Natural killer cell (primary cell): Measurements from ENCODE around the gene EPB41L5. TPM values are rescaled to one million over a fixed set of nuclear protein-coding genes. Genes with fewer than 3 reads are reported as not detected.

Experiments
- ATAC-seq, 3 donors: fragments of 150-1000 bp in 2 of 3; fragments of 200-7000 bp in 1 of 3; cut with Tn5 transposase; 1 replicate in 1 of 3; 2 replicates in 2 of 3; pipeline ENCODE4 v1.10.0; 2021; ENCODE audit warnings: mild to moderate bottlenecking in 2 of 3, moderate library complexity in 2 of 3
- DNase-seq, 2 donors: peaks; one replicate each; pipeline versions ENCODE4 v3.0.0 to v3.0.0-alpha.2; 2013 to 2021; ENCODE audit warnings: mixed read lengths in 1 of 2
- H3K27ac ChIP-seq: one replicate; pipeline ENCODE4 v1.5.1; 2013; ENCODE audit warnings: mild to moderate bottlenecking, low read length
- H3K27me3 ChIP-seq: one replicate; pipeline ENCODE4 v1.6.1; 2013; ENCODE audit warnings: low read length; ENCODE audit not compliant: control insufficient read depth, insufficient read depth
- H3K36me3 ChIP-seq: one replicate; pipeline ENCODE4 v1.6.1; 2013; ENCODE audit warnings: low read length; ENCODE audit not compliant: control insufficient read depth, insufficient read depth
- H3K4me1 ChIP-seq: one replicate; pipeline ENCODE4 v1.6.1; 2013; ENCODE audit warnings: low read length; ENCODE audit not compliant: control insufficient read depth, insufficient read depth
- H3K4me3 ChIP-seq: one replicate; pipeline ENCODE4 v1.5.1; 2013; ENCODE audit warnings: low read length
- H3K9me3 ChIP-seq: one replicate; pipeline ENCODE4 v1.6.1; 2013; ENCODE audit warnings: low read length; ENCODE audit not compliant: control insufficient read depth, insufficient read depth
- H3K27ac Mint-ChIP-seq, 2 donors: one replicate each; pipeline ENCODE4 v1.8.0; 2022; ENCODE audit warnings: mild to moderate bottlenecking in 2 of 2, mixed read lengths in 2 of 2, moderate library complexity in 1 of 2
- H3K27me3 Mint-ChIP-seq, 2 donors: one replicate each; pipeline ENCODE4 v1.8.0; 2022; ENCODE audit warnings: low read depth in 2 of 2, mixed read lengths in 2 of 2
- H3K36me3 Mint-ChIP-seq: one replicate; pipeline ENCODE4 v1.8.0; 2022; ENCODE audit warnings: mixed read lengths
- H3K4me1 Mint-ChIP-seq, 2 donors: one replicate each; pipeline ENCODE4 v1.8.0; 2022; ENCODE audit warnings: mixed read lengths in 2 of 2
- H3K4me3 Mint-ChIP-seq: one replicate; pipeline ENCODE4 v1.8.0; 2022; ENCODE audit warnings: mild to moderate bottlenecking, moderate library complexity, mixed read lengths
- H3K9me3 Mint-ChIP-seq, 2 donors: one replicate each; pipeline ENCODE4 v1.8.0; 2022; ENCODE audit warnings: mixed read lengths in 2 of 2
- CTCF ChIP-seq: fragments of 200-600 bp; IDR thresholded peaks from one replicate; pipeline ENCODE4 v1.8.0; 2022; ENCODE audit warnings: antibody characterized with exemption
- WGBS: methylation state at CpG from one replicate; pipeline ENCODE4 v1.1.7; 2013; ENCODE audit warnings: missing lambda C conversion rate; ENCODE audit not compliant: insufficient coverage; 5-methylcytosine and 5-hydroxymethylcytosine counted together
- intact Hi-C: fragments of 100-400 bp; cut with micrococcal nuclease; formaldehyde crosslinking; loops from one replicate; pipeline ENCODE4 v1.14.2; 2022
- total RNA-seq, 4 donors: library from RNA; stranded (reverse); fragments of 120-200 nt in 1 of 4; gene quantifications; one replicate each; pipeline versions ENCODE4 v1.2.3 to v1.2.4, GENCODE V29; 2013 to 2022

EPB41L5 gene
- total RNA-seq, 3 donors from 2014 or later (not counting 1 experiment from before 2014, with no cell fraction given), result 3.0 to 8.5 (median 3.6) TPM

- ATAC-seq, result no peak
Observed at GRCh38 chr2:120148229-120148628, 135.4 kb downstream of the EPB41L5 start.

GRCh38 chr2:120148669-120149068 lies 135.8 kb downstream of the EPB41L5 start:
- Histone ChIP-seq H3K27ac (no peak overlapping the region), H3K4me1 (no peaks in the 10 kb centered on the region), H3K27me3 (no peaks in the 10 kb centered on the region), H3K9me3 (peaks cover 6% of the 10 kb centered on the region), H3K36me3 (no peaks in the 10 kb centered on the region), H3K4me3 (no peak overlapping the region)
- no CpG with 5 or more reads among the region's 3 CpGs for WGBS
- H3K4me1 Mint-ChIP-seq, result no peaks in the 10 kb centered on the region
- no peaks in the 10 kb centered on the region for H3K9me3 Mint-ChIP-seq
- intact Hi-C loops, result no loop called here
- H3K36me3 Mint-ChIP-seq, result peaks cover 15% of the 10 kb centered on the region
- no peak overlapping the region for H3K27ac Mint-ChIP-seq
- no peak for TF ChIP-seq CTCF
- DNase-seq (no peak), ATAC-seq (no peak)
- H3K4me3 Mint-ChIP-seq, result no peak overlapping the region
- H3K27me3 Mint-ChIP-seq, result no peaks in the 10 kb centered on the region

More at GRCh38 chr2:120148229-120148628, 135.4 kb downstream of the EPB41L5 start:
- no peak for TF ChIP-seq CTCF
- Histone ChIP-seq H3K27me3 (no peaks in the 10 kb centered on the region), H3K4me3 (no peak overlapping the region), H3K36me3 (no peaks in the 10 kb centered on the region), H3K27ac (no peak overlapping the region), H3K4me1 (no peaks in the 10 kb centered on the region), H3K9me3 (peaks cover 6% of the 10 kb centered on the region)
- H3K27me3 Mint-ChIP-seq, result no peaks in the 10 kb centered on the region
- intact Hi-C loops, result no loop called here
- 100% methylated on average over 1 of the region's 1 CpG for WGBS
- no peaks in the 10 kb centered on the region for H3K4me1 Mint-ChIP-seq
- no peak for DNase-seq
- H3K36me3 Mint-ChIP-seq, result peaks cover 15% of the 10 kb centered on the region
- no peak overlapping the region for H3K4me3 Mint-ChIP-seq
- no peaks in the 10 kb centered on the region for H3K9me3 Mint-ChIP-seq
- no peak overlapping the region for H3K27ac Mint-ChIP-seq

- WGBS, result no CpG with 5 or more reads among the region's 2 CpGs
- H3K27ac Mint-ChIP-seq, result no peak overlapping the region
Observed at GRCh38 chr2:120149406-120149805, 136.5 kb downstream of the EPB41L5 start.

More at GRCh38 chr2:120149406-120149805, 136.5 kb downstream of the EPB41L5 start:
- H3K9me3 Mint-ChIP-seq, result no peaks in the 10 kb centered on the region
- no peaks in the 10 kb centered on the region for H3K27me3 Mint-ChIP-seq
- H3K27me3 ChIP-seq, result no peaks in the 10 kb centered on the region
- no peak for DNase-seq
- peaks cover 15% of the 10 kb centered on the region for H3K36me3 Mint-ChIP-seq
- no peak for ATAC-seq
- H3K4me3 ChIP-seq, result no peak overlapping the region
- intact Hi-C loops, result no loop called here
- H3K4me3 Mint-ChIP-seq, result no peak overlapping the region
- H3K36me3 ChIP-seq, result no peaks in the 10 kb centered on the region
- H3K4me1 Mint-ChIP-seq, result no peaks in the 10 kb centered on the region
- TF ChIP-seq CTCF, result no peak
- no peaks in the 10 kb centered on the region for H3K4me1 ChIP-seq
- H3K27ac ChIP-seq, result no peak overlapping the region
- peaks cover 6% of the 10 kb centered on the region for H3K9me3 ChIP-seq
